Measurements from ENCODE around the gene VMO1.
A peak's percentile ranks its signal among the peaks of the same experiment; 100 is the strongest.

The VMO1 gene

DNA sequence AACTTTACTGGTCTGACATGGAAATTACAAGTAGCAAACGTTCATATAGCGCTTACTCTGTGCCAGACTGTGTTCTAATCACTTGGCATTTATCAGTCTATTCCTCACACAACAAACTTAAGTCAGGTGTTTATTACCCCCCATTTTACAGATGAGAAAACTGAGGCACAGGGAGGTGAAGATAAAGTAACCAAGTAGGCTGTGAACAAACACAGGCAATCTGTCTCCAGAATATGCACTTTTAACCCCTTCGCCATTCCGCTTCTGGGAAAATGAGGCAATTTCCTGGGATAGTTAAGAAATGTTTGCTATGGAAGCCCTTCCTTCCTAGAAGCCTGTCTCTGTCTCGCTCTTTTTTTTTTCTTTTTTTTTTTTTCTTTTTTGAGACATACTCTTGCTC, 34.2 kb downstream of the VMO1 start:
- no peak for DNase-seq

DNA sequence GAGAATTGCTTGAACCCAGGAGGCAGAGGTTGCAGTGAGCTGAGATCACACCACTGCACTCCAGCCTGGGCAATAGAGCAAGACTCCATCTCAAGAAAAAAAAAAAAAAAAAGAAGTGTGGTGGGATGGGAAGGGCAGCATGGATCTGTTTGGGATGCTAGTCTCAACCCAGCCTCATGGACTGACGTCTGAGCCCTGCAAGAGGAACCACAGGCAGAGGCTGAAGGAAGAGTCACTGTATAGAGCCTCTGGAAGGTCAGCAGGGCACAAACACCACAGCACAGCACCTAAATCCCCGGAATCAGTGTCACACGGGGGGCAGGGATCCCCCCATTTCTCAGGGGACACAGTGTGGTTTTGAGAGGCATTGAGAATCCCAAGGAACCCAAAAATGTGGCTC, 35.6 kb downstream of the VMO1 start:
- no peak for DNase-seq

DNA sequence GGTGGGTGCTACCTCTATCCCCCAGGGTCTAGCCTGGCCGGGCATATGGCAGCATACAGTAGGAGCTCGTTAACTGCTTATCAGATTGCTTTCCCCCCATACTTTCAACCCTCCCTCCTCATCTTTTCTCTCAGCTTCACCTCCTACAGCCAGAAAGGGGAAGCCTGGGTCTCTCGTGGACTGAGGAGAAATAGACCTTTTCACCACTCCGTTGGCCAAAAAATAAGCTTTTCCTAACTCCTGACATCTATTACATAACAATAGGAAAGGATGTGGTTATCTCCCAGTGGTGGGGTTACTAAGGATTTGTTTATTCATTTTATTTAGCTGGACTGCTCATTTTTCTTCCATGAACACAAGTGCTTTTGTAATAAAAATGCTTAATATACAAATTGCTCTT, 37.5 kb downstream of the VMO1 start:
- DNase-seq: no peak

- no peak for DNase-seq
Measured at GRCh38 chr17:4747847-4748246, 38.3 kb downstream of the VMO1 start.

- no peak for DNase-seq
Measured at GRCh38 chr17:4744999-4745969, 40.9 kb downstream of the VMO1 start.

DNA sequence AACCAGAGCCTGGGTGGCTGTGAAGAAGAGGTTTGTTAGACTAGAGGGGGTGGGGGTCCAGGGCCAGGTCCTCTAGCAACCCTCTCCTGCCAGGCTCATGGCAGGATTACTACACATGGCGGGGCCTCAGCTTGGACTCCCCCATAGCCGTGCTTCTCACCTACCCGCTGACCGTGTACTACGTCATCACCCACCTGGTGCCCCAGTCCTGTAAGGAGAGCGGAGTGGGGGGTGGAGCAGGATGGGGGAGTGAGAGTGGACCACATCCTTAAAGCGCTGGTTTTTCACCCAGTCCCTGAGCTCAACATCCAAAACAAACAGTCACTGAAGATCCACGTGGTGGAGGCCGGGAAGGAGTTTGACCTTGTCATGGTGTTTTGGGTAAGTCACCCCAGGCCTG, 42.3 kb downstream of the VMO1 start:
- DNase-seq: no peak

DNA sequence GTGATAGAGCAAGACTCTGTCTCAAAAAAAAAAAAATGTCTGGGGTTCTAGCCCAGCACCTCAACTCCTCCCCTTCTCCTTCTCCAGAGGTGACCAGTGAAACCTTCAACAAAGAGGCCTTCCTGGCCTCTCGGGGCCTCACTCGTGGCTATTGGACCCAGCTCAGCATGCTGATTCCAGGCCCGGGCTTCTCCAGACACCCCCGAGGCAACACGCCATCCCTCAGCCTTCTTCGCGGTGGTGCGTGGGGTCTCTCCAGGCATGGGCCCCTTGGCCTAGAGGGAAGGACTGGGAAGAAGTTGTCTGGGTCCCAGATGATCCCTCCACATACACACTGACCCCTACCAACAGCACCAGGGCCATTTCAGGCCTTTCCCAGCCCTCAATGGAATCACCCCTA, 42.9 kb downstream of the VMO1 start:
- DNase-seq: no peak

GRCh38 chr17:4742629-4743028, 43.5 kb downstream of the VMO1 start:
- no peak for DNase-seq

- DNase-seq: no peak
Measured at GRCh38 chr17:4742133-4742532, 44.0 kb downstream of the VMO1 start.

DNA sequence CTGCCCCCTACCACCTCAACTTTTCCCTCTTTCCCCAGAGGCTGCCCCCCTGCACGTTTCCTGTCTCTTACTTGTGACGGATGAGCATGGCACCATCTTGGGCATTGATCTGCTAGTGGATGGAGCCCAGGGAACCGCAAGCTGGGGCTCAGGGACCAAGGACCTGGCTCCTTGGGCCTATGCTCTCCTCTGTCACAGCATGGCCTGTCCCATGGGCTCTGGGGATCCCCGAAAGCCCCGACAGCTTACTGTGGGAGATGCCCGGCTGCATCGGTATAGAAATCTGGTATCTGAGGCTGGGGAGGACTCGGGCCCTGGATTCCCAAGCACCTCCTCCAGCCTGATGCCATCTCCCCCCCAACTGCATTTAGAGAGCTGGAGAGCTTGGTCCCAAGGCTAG, 44.6 kb downstream of the VMO1 start:
- DNase-seq: no peak

DNA sequence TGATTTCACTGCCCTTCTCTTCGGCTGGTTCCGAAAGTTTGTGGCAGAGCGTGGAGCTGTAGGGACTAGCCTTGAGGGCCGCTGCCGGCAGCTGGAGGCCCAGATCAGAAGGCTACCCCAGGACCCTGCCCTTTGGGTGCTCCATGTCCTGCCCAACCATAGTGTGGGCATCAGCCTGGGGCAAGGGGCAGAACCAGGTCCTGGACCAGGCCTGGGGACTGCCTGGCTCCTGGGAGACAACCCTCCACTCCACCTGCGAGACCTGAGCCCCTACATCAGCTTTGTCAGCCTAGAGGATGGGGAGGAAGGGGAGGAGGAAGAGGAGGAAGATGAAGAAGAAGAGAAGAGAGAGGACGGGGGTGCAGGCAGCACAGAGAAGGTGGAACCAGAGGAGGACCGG, 45.6 kb downstream of the VMO1 start:
- DNase-seq: no peak

DNA sequence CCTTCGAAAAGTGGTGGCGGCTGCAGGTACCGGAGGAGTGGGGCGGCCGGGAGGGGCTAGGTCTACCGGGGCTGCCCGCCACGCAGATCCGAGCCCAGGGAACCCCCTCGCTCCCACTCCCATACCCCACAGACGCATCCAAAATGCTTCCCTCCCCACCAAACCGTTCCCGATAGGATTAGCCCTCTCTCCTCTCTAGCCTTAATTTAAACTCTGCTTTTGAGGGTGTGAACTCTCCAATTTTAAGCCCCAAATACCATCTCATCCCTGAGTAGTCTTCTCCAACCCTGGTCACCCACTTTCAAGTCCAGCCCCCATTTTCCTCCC, 46.2 kb downstream of the VMO1 start:
- no peak for DNase-seq

DNA sequence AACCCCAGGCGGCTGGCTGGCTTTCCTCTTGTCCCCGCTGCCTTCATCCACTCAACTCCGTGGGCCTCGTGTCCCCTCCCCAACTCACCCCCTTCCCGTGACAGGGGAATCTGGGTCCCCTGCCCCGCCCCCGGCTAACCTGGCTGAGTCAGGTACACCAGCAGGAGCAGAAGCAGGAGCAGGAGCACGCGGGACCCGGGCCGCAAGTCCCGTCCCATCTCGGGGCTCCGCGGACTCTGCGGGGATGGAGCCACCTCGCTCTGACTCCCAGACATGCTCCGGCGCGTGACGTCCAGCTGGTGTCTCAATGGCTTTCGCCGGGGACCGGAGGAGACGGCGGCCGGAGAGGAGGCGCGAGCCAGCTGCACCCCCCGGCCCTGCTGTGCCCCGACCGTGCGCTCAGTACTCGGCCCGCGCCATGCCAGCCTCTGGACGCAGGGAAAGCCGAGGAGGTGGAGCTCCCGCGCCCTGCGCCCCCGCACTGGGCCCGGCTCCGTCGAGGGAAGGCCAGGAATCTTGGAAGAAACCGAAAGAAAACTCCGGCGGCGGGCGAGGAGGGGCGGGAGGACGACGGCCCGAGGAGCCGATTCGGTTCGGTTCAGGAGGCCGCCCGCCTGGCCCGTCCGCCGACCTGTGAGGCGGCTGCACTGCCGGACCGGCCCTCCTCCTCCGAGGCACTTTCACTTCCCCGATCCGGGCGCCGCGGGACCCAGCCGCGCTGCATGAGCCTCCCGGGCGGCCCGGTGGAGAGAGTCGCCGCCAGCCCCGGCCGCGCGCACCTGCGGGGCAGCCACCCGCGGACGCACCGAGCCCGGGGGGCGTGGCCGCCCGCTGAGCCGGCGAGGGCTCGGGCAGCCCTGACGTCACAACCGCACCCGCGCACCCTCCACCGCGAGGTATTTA, 46.8 kb downstream of the VMO1 start, which contains the start of the genes CXCL16 and ZMYND15:
Gene CXCL16, minus strand, starts transcription at position 807 of the 903 bp plus-strand sequence. Its CDS starts 589 bp downstream, at position 218.
Gene ZMYND15, plus strand, starts transcription at position 712 of the 903 bp plus-strand sequence. CDS start 716 bp downstream, outside the sequence.
- peak; percentile 53 to 63 for DNase-seq

DNA sequence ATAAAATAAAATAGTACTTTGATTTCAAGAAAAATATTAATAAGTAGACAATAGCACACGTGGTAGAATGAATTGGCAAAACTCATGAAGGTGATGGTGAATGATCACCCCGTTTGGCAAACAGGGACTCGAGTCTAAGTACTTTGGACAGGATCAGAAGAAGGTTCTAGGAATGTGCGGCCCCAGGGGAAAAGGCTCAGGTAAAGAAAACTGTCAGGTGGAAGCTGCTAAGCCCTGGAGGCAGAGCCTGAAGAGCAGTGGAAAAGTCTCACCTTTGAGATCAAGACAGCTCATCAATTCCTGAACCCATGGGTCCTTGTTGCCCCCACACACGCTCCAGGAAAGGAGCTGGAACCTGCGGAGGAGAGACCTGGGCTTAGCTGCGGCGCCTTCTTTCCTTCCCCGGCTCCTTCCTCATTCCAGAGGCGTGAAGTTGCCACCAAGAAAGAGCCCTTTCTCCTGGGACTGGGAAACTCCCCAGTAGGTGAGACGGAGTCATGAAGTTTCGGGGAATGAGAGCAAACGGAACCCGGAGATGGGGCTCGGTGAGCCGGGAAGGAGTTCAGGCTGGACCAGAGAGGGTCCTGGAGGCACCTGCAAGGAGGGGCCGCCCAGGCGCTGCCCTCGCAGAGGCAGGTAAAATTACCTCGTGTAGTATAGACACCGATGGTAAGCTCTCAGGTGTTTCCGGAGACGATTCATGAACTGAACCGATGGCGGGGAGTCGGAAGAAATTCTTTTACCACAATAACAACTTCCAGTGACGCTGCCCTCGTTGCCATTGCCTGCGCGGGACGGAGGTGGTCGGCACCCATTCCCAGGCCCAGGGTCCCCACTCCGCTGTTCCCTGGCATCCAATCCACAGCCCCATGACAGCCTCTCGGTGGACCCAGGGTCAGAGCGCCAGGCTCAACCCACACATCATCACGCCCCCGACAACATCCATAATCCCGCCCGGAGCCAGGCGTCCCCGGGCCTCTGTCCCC, 47.7 kb downstream of the VMO1 start:
- no peak for DNase-seq

DNA sequence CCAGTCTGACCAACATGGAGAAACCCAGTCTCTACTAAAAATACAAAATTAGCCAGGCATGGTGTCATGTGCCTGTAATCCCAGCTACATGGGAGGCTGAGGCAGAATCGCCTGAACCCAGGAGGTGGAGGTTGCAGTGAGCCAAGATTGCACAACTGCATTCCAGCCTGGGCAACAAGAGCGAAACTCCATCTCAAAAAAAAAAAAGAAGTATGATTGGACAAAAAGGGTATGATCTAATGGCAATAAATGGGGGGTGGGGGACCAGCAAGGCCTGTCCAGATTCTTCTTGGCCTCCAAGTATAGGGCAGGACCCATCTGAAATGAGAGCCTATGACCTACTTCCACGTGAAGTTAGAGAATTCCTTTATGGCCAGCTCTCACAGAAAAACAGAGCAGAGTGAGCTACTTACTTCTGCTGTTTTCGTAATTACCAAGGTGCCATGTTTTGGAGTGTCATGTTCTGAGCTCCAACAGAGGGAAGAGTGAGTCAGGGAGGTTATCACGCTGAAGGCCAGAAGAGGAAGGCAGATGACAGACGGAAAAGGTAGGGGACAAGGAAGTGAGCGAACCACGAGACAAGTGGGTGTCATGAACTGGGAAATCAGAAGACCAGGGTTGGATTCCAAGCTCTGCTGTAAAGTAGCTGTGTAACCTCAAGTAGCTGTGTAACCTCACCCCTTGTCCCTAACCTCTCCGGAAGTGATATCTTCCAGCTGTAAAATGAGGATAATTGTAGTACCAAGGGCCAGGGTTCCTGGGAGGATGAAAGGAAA, 50.1 kb downstream of the VMO1 start:
- no peak for DNase-seq
